ENCODE results near the gene MAP2K5. TPM values are rescaled to one million over a fixed set of nuclear protein-coding genes. Genes with fewer than 3 reads are reported as not detected.

Gene MAP2K5
- total RNA-seq, 2 donors from 2014 or later: 10.7 to 15.7 TPM

DNA sequence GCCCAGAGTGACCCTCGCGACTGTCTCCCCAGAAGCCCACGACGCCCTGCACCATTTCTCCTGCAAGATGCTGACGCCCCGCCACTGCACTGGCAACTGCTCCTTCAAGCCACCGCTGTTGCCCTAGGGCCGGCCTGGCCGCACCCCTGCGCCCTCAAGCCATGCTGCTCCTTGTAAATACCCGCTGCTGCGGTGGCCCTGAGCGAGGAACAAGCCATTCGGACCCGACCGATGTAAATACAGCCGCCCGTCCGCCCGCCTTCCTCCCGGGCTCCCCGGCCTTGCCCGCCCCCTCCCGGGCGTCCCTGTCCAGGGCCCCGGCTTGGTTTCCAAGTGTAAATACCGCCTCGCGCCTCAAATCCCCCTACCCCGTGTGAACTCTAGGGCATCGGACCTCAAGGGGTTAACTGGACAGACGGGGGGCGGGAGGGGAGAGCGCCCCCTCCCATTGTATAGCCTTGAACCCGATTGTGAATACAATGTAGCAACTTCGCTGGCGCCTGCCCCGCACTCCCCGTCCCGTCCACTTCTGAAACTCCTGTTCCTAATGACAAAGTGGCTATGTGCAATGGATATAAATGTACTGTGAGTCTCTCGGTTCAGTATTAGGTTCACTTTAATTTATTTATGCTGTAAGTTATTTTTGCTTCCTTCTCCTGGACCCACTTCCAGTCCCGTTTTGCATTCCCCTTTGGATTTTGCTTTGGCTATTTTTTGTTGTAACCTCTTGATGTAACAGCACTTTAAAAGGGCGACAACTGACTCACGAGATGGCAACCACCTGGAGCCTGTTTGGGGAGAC is 291.4 kb downstream of the MAP2K5 start:
- H3K9me3 ChIP-seq: no peaks in the 10 kb centered on the region
- intact Hi-C loops (cut with DNase I): loop anchor here (10.0 kb wide), 1 partner anchor 289 kb away; the partner anchor contains the start of gene MAP2K5
- H3K36me3 ChIP-seq: no peaks in the 10 kb centered on the region
- peaks cover 17% of the 10 kb centered on the region for H3K4me1 ChIP-seq (replicated peaks)
- DNase-seq (ENCODE audit: low spot score): no peak
- no peak overlapping the region for H3K27ac ChIP-seq
- H3K27me3 ChIP-seq (replicated peaks; ENCODE audit: insufficient read depth): peaks cover 26% of the 10 kb centered on the region
- H3K4me3 ChIP-seq: peak overlapping the region; percentile 13 to 20
- TF ChIP-seq CTCF (IDR thresholded peaks at IDR 0.05): peak in 3 of 4 experiments; percentile 26 to 56 (median 28)
- no peak for TF ChIP-seq POLR2A (IDR thresholded peaks at IDR 0.05)
- TF ChIP-seq POLR2AphosphoS5 (IDR thresholded peaks at IDR 0.05): no peak
- WGBS: 5% methylated on average over 38 of the region's 44 CpGs

DNA sequence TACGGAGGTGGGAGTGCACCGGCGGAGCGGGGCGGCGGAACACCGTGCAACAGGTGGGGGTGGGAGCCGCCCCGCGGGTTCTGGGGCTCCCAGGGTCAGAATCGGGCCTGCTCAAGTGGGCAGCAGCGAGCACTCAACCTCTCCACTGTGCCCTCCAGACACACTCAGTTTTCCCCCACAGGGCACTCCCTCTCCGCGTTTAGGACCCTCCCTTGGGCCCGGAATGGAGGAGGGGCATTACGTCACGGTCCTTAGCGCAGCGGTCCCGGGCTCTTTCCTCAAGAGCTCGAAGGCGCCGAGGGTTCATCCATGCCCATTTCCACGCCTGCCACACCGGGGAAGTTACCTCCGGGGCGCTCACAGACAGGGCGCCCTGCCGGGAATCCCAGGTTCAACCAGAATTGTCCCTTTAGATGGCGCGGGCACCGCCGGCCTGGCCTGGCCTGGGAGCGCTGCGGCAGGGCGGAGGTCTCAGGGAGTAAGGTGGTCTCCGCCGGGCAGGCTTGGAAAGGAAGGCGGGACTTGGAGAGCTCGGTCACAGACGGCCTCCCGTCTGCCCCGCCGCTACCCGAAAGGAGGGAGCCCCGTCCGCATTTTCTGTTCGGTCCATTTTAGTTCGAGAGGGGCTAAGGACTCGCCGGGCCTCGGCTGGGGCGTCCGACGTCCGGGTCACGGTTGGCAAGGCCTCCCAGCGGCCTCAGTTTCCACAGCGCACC is 292.2 kb downstream of the MAP2K5 start:
- DNase-seq (ENCODE audit: low spot score): no peak
- H3K9me3 ChIP-seq: no peaks in the 10 kb centered on the region
- H3K27ac ChIP-seq: no peak overlapping the region
- WGBS: 2% methylated on average over 57 of the region's 59 CpGs
- H3K36me3 ChIP-seq: no peaks in the 10 kb centered on the region
- H3K4me3 ChIP-seq: peak overlapping the region; percentile 13 to 20
- TF ChIP-seq POLR2AphosphoS5 (IDR thresholded peaks at IDR 0.05) (no peak), POLR2A (IDR thresholded peaks at IDR 0.05) (no peak), CTCF (IDR thresholded peaks at IDR 0.05) (no peak)
- intact Hi-C loops (cut with DNase I): loop anchor here (5.0 to 10.0 kb wide), 3 partner anchors 290 to 887 kb away; partner anchors contain the start of genes C15orf61 and MAP2K5
- peaks cover 17% of the 10 kb centered on the region for H3K4me1 ChIP-seq (replicated peaks)
- H3K27me3 ChIP-seq (replicated peaks; ENCODE audit: insufficient read depth): peaks cover 18% of the 10 kb centered on the region

DNA sequence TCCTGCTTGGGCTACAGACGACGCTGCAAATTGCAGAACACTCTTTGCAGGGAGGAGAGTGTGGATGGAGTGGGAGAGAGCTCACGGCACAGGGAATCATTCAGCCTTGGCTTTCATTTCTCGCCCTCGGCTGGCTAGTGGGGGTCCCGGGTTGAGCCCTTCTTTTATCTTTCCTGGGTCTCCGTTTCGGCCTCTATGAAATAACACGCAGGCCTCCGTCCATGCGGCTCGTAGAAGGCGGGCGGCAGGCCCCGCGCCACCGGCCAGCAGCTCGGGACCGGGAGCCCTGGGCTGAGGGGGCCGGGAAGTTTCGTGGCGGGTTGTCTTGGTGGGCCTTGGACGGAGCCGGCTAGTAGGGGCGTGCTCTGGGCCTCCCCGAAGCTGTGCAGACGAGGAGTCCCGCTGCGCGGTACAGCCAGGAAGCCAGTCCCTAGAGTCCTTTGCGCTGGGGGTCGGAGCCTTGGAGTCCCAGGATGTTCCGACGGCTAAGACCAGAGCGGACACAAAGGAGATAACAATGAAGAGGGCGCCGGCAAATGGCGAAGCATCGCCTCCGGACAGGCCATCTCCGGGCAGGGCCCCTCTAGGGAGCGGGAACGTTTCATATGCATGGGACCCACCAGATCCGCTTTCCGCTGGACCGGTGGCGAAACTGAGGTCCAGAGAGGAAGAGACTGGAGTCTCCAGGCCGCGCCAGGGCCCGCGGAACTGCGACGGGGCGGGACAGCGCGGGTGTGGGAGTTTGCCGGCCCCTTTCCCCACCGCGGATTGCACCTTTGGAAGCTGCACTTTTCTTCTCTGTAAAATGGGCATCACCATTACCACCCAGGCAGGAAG is 293.0 kb downstream of the MAP2K5 start:
- no peak for DNase-seq (ENCODE audit: low spot score)
- TF ChIP-seq POLR2A (IDR thresholded peaks at IDR 0.05): no peak
- no peak for TF ChIP-seq POLR2AphosphoS5 (IDR thresholded peaks at IDR 0.05)
- no peak for TF ChIP-seq CTCF (IDR thresholded peaks at IDR 0.05)
- 6% methylated on average over 35 of the region's 59 CpGs for WGBS
- Histone ChIP-seq H3K9me3 (no peaks in the 10 kb centered on the region), H3K27ac (no peak overlapping the region), H3K4me1 (replicated peaks) (peaks cover 17% of the 10 kb centered on the region), H3K27me3 (replicated peaks; ENCODE audit: insufficient read depth) (peaks cover 11% of the 10 kb centered on the region), H3K4me3 (peak overlapping the region; percentile 13 to 20), H3K36me3 (no peaks in the 10 kb centered on the region)
- intact Hi-C loops (cut with DNase I): loop anchor here (2.0 to 10.0 kb wide), 4 partner anchors 291 to 888 kb away; partner anchors contain the start of genes C15orf61 and MAP2K5

DNA sequence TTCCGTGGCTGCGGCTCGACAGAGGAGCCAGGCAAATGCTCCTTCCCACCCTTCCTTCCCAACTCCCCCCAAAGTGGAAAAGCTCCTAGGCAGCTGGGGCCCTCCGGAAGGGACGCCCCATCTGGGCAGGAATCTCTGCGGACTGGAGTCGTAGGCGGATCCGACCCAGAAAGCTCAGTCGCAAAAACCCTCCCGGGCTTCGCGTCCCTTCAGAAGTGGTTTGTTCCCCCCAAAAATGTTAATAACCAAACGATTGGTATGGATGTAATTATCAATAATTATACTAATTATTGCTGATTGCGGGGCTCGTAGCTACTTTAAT is 293.6 kb downstream of the MAP2K5 start:
- Histone ChIP-seq H3K27me3 (replicated peaks; ENCODE audit: insufficient read depth) (peaks cover 5% of the 10 kb centered on the region), H3K27ac (no peak overlapping the region), H3K4me3 (peak overlapping the region; percentile 13 to 20), H3K9me3 (no peaks in the 10 kb centered on the region), H3K4me1 (replicated peaks) (peaks cover 17% of the 10 kb centered on the region), H3K36me3 (no peaks in the 10 kb centered on the region)
- DNase-seq (ENCODE audit: low spot score): no peak
- intact Hi-C loops (cut with DNase I): loop anchor here (2.0 to 10.0 kb wide), 4 partner anchors 291 to 889 kb away; partner anchors contain the start of genes C15orf61 and MAP2K5
- 6% methylated on average over 16 of the region's 16 CpGs for WGBS
- TF ChIP-seq POLR2AphosphoS5 (IDR thresholded peaks at IDR 0.05) (no peak), POLR2A (IDR thresholded peaks at IDR 0.05) (no peak), CTCF (IDR thresholded peaks at IDR 0.05) (no peak)
